Mesendoderm (in vitro differentiated cells): ENCODE measurements around the gene ZFY.

Experiments used
- DNase-seq: peaks from one replicate; pipeline ENCODE4 v3.0.0; 2013
- H2AK5ac ChIP-seq: 2 replicates; pipeline ENCODE4 v1.6.1; 2013; ENCODE audit warnings: low read length, inconsistent platforms
- H2BK120ac ChIP-seq: 2 replicates; pipeline ENCODE4 v1.6.1; 2013; ENCODE audit warnings: low read depth, mild to moderate bottlenecking, low read length, moderate library complexity, mixed read lengths
- H2BK15ac ChIP-seq: replicated peaks from 2 replicates; pipeline ENCODE4 v1.6.1; 2013; ENCODE audit warnings: low read depth, mild to moderate bottlenecking, moderate library complexity
- H2BK5ac ChIP-seq: 2 replicates; pipeline ENCODE4 v1.6.1; 2013; ENCODE audit warnings: low read length, inconsistent platforms
- H3K18ac ChIP-seq: 2 replicates; pipeline ENCODE4 v1.6.1; 2013; ENCODE audit warnings: mild to moderate bottlenecking, low read length, mixed read lengths
- H3K23ac ChIP-seq: one replicate; pipeline ENCODE4 v1.6.1; 2013; ENCODE audit warnings: low read length
- H3K27ac ChIP-seq: 2 replicates; pipeline ENCODE4 v1.5.1; 2013; ENCODE audit warnings: low read depth, mild to moderate bottlenecking, inconsistent platforms, low read length, moderate library complexity
- H3K27me3 ChIP-seq: 2 replicates; pipeline ENCODE4 v1.6.1; 2013; ENCODE audit warnings: low read length, control low read depth, mild to moderate bottlenecking, inconsistent platforms; ENCODE audit not compliant: insufficient read depth, poor library complexity
- H3K36me3 ChIP-seq: 2 replicates; pipeline ENCODE4 v1.6.1; 2013; ENCODE audit warnings: low read length, inconsistent platforms; ENCODE audit not compliant: control insufficient read depth, insufficient read depth
- H3K4ac ChIP-seq: one replicate; pipeline ENCODE4 v1.6.1; 2013; ENCODE audit warnings: low read depth, mild to moderate bottlenecking, low read length, moderate library complexity
- H3K4me1 ChIP-seq: 2 replicates; pipeline ENCODE4 v1.6.1; 2013; ENCODE audit warnings: low read depth, low read length, inconsistent platforms; ENCODE audit not compliant: control insufficient read depth
- H3K4me2 ChIP-seq: 2 replicates; pipeline ENCODE4 v1.6.1; 2013; ENCODE audit warnings: low read length
- H3K4me3 ChIP-seq: 2 replicates; pipeline ENCODE4 v1.5.1; 2013; ENCODE audit warnings: mild to moderate bottlenecking, low read length
- H3K56ac ChIP-seq: one replicate; pipeline ENCODE4 v1.6.1; 2013; ENCODE audit warnings: low read length
- H3K79me1 ChIP-seq: 2 replicates; pipeline ENCODE4 v1.6.1; 2013; ENCODE audit warnings: low read length, inconsistent platforms
- H3K79me2 ChIP-seq: 2 replicates; pipeline ENCODE4 v1.6.1; 2013; ENCODE audit warnings: mild to moderate bottlenecking, low read length; ENCODE audit not compliant: control insufficient read depth, insufficient read depth
- H3K9ac ChIP-seq: 2 replicates; pipeline ENCODE4 v1.6.1; 2013; ENCODE audit warnings: low read length, inconsistent platforms
- H4K5ac ChIP-seq: one replicate; pipeline ENCODE4 v1.6.1; 2013; ENCODE audit warnings: low read length
- H4K8ac ChIP-seq: one replicate; pipeline ENCODE4 v1.6.1; 2013; ENCODE audit warnings: low read depth, mild to moderate bottlenecking, control low read depth, low read length, moderate library complexity
- WGBS: extraction: QIAGEN DNeasy Blood & Tissue Kit; methylation state at CpG from one replicate; pipeline ENCODE4 v1.1.7; 2013; ENCODE audit warnings: low lambda C conversion rate, missing lambda C conversion rate; ENCODE audit not compliant: insufficient coverage; ENCODE audit errors: extremely low coverage; 5-methylcytosine and 5-hydroxymethylcytosine counted together

ZFY gene

GRCh38 chrY:2955561-2955960 is 20.4 kb downstream of the ZFY start:
- no peaks in the 10 kb centered on the region for H3K36me3 ChIP-seq
- H3K9ac ChIP-seq: no peak overlapping the region
- H3K79me2 ChIP-seq: peaks cover 7% of the 10 kb centered on the region
- H3K4ac ChIP-seq: no peak overlapping the region
- H2BK120ac ChIP-seq: no peak overlapping the region
- no peak overlapping the region for H4K8ac ChIP-seq
- H3K4me1 ChIP-seq: no peaks in the 10 kb centered on the region
- no peak overlapping the region for H3K4me3 ChIP-seq
- no peak for DNase-seq
- no peak overlapping the region for H3K4me2 ChIP-seq
- H3K18ac ChIP-seq: no peak overlapping the region
- no peak overlapping the region for H3K27ac ChIP-seq
- no peaks in the 10 kb centered on the region for H3K79me1 ChIP-seq
- H3K27me3 ChIP-seq: no peaks in the 10 kb centered on the region
- no peak overlapping the region for H3K56ac ChIP-seq
- no peak overlapping the region for H2AK5ac ChIP-seq
- no peak overlapping the region for H3K23ac ChIP-seq
- no CpG with 5 or more reads among the region's 3 CpGs for WGBS
- no peak overlapping the region for H2BK5ac ChIP-seq
- no peak overlapping the region for H4K5ac ChIP-seq
- H2BK15ac ChIP-seq: no peak overlapping the region

GRCh38 chrY:2962061-2962460 is 26.9 kb downstream of the ZFY start:
- Histone ChIP-seq H3K79me1 (no peaks in the 10 kb centered on the region), H3K27me3 (no peaks in the 10 kb centered on the region), H3K4me1 (no peaks in the 10 kb centered on the region), H4K8ac (no peak overlapping the region), H3K4me3 (no peak overlapping the region), H2BK15ac (no peak overlapping the region), H2BK5ac (no peak overlapping the region), H3K4ac (no peak overlapping the region), H3K9ac (no peak overlapping the region), H3K79me2 (no peaks in the 10 kb centered on the region), H2AK5ac (no peak overlapping the region), H3K18ac (no peak overlapping the region), H3K36me3 (no peaks in the 10 kb centered on the region), H4K5ac (no peak overlapping the region), H3K4me2 (no peak overlapping the region), H3K56ac (no peak overlapping the region), H3K23ac (no peak overlapping the region), H2BK120ac (no peak overlapping the region), H3K27ac (no peak overlapping the region)
- DNase-seq: no peak
- no CpG with 5 or more reads among the region's 2 CpGs for WGBS

GRCh38 chrY:2964814-2965213 is 29.6 kb downstream of the ZFY start:
- H4K8ac ChIP-seq: no peak overlapping the region
- no peaks in the 10 kb centered on the region for H3K36me3 ChIP-seq
- H3K56ac ChIP-seq: no peak overlapping the region
- H3K79me1 ChIP-seq: no peaks in the 10 kb centered on the region
- H3K79me2 ChIP-seq: no peaks in the 10 kb centered on the region
- no peak overlapping the region for H3K4ac ChIP-seq
- no peak overlapping the region for H2AK5ac ChIP-seq
- H2BK120ac ChIP-seq: no peak overlapping the region
- no peaks in the 10 kb centered on the region for H3K4me1 ChIP-seq
- no peak for DNase-seq
- H3K27me3 ChIP-seq: no peaks in the 10 kb centered on the region
- H3K18ac ChIP-seq: no peak overlapping the region
- WGBS: no CpG with 5 or more reads among the region's 1 CpG
- H2BK5ac ChIP-seq: no peak overlapping the region
- H3K27ac ChIP-seq: no peak overlapping the region
- H4K5ac ChIP-seq: no peak overlapping the region
- no peak overlapping the region for H2BK15ac ChIP-seq
- no peak overlapping the region for H3K4me2 ChIP-seq
- no peak overlapping the region for H3K9ac ChIP-seq
- H3K4me3 ChIP-seq: no peak overlapping the region
- H3K23ac ChIP-seq: no peak overlapping the region

GRCh38 chrY:2965629-2966028 is 30.4 kb downstream of the ZFY start:
- no peaks in the 10 kb centered on the region for H3K36me3 ChIP-seq
- H3K23ac ChIP-seq: no peak overlapping the region

GRCh38 chrY:2969561-2969960 is 34.4 kb downstream of the ZFY start:
- H3K4me2 ChIP-seq: no peak overlapping the region

More at GRCh38 chrY:2965629-2966028, 30.4 kb downstream of the ZFY start:
- Histone ChIP-seq H3K4me2 (no peak overlapping the region), H4K8ac (no peak overlapping the region), H2BK120ac (no peak overlapping the region), H2AK5ac (no peak overlapping the region), H3K79me2 (no peaks in the 10 kb centered on the region), H2BK15ac (no peak overlapping the region), H4K5ac (no peak overlapping the region), H3K27me3 (no peaks in the 10 kb centered on the region), H3K4me3 (no peak overlapping the region), H3K79me1 (no peaks in the 10 kb centered on the region), H2BK5ac (no peak overlapping the region), H3K18ac (no peak overlapping the region), H3K4me1 (no peaks in the 10 kb centered on the region), H3K27ac (no peak overlapping the region), H3K56ac (no peak overlapping the region), H3K4ac (no peak overlapping the region), H3K9ac (no peak overlapping the region)
- no peak for DNase-seq
- WGBS: no CpG with 5 or more reads among the region's 1 CpG

GRCh38 chrY:2972708-2973107 is 37.5 kb downstream of the ZFY start:
- Histone ChIP-seq H3K4me3 (no peak overlapping the region), H3K27ac (no peak overlapping the region), H3K79me1 (no peaks in the 10 kb centered on the region), H2AK5ac (no peak overlapping the region), H3K4me1 (no peaks in the 10 kb centered on the region), H3K4me2 (no peak overlapping the region), H4K5ac (no peak overlapping the region), H3K23ac (no peak overlapping the region), H3K18ac (no peak overlapping the region), H3K27me3 (no peaks in the 10 kb centered on the region), H2BK15ac (no peak overlapping the region), H3K36me3 (peaks cover 1% of the 10 kb centered on the region), H2BK5ac (no peak overlapping the region), H2BK120ac (no peak overlapping the region), H4K8ac (no peak overlapping the region), H3K4ac (no peak overlapping the region), H3K9ac (no peak overlapping the region), H3K56ac (no peak overlapping the region), H3K79me2 (no peaks in the 10 kb centered on the region)
- no peak for DNase-seq
- WGBS: no CpG with 5 or more reads among the region's 1 CpG

More at GRCh38 chrY:2969561-2969960, 34.4 kb downstream of the ZFY start:
- Histone ChIP-seq H3K27me3 (no peaks in the 10 kb centered on the region), H2BK5ac (no peak overlapping the region), H3K36me3 (no peaks in the 10 kb centered on the region), H2BK15ac (no peak overlapping the region), H3K4me1 (no peaks in the 10 kb centered on the region), H3K79me2 (no peaks in the 10 kb centered on the region), H3K4ac (no peak overlapping the region), H3K56ac (no peak overlapping the region), H3K79me1 (no peaks in the 10 kb centered on the region), H4K5ac (no peak overlapping the region), H3K18ac (no peak overlapping the region), H3K4me3 (no peak overlapping the region), H2BK120ac (no peak overlapping the region), H4K8ac (no peak overlapping the region), H3K27ac (no peak overlapping the region), H3K23ac (no peak overlapping the region), H3K9ac (no peak overlapping the region), H2AK5ac (no peak overlapping the region)
- no peak for DNase-seq
